Brain microvascular endothelial cell (primary cell): ENCODE results near the gene INSIG2.

Experiments used
- DNase-seq: peaks from one replicate; pipeline ENCODE4 v3.0.0-alpha.2; 2020
- H3K27ac ChIP-seq: fragments of 250-450 bp; sonication (Bioruptor Pico); 2 replicates; pipeline ENCODE4 v1.5.1; 2020; ENCODE audit warnings: mild to moderate bottlenecking, moderate library complexity
- H3K27me3 ChIP-seq: fragments of 250-450 bp; sonication (Bioruptor Pico); replicated peaks from 2 replicates; pipeline ENCODE4 v1.5.1; 2020; ENCODE audit warnings: mild to moderate bottlenecking
- H3K36me3 ChIP-seq: fragments of 250-450 bp; sonication (Bioruptor Pico); replicated peaks from 2 replicates; pipeline ENCODE4 v1.5.1; 2020; ENCODE audit warnings: mild to moderate bottlenecking
- H3K4me3 ChIP-seq: 2 replicates; pipeline ENCODE4 v1.5.1; 2011; ENCODE audit warnings: low read depth, mild to moderate bottlenecking, control low read depth, low read length, moderate library complexity
- CTCF ChIP-seq: IDR thresholded peaks from 2 replicates; pipeline ENCODE4 v1.5.1; 2011; ENCODE audit warnings: low read depth, mild to moderate bottlenecking, moderate library complexity, low read length, control low read depth, inconsistent platforms; ENCODE audit errors: missing control alignments
- in situ Hi-C: cut with HindIII; loops from 2 replicates; pipeline ENCODE4 v1.10.0; 2017; ENCODE audit warnings: low sequenced_read_pairs, low pct_ligation_motif_present

Gene INSIG2

GRCh38 chr2:118055512-118056164 lies 32.6 kb upstream of the INSIG2 start:
- no peaks in the 10 kb centered on the region for H3K36me3 ChIP-seq
- no peaks in the 10 kb centered on the region for H3K27me3 ChIP-seq
- TF ChIP-seq CTCF, result no peak
- DNase-seq, result no peak
- in situ Hi-C loops, result no loop called here
- H3K4me3 ChIP-seq, result no peak overlapping the region
- no peak overlapping the region for H3K27ac ChIP-seq

- no peak for TF ChIP-seq CTCF
- no peaks in the 10 kb centered on the region for H3K36me3 ChIP-seq
- no peak overlapping the region for H3K27ac ChIP-seq
- in situ Hi-C loops, result no loop called here
- H3K27me3 ChIP-seq, result no peaks in the 10 kb centered on the region
- H3K4me3 ChIP-seq, result no peak overlapping the region
- no peak for DNase-seq
Measured at GRCh38 chr2:118056165-118056534, 32.1 kb upstream of the INSIG2 start.

GRCh38 chr2:118056801-118057200 lies 31.5 kb upstream of the INSIG2 start:
- in situ Hi-C loops, result no loop called here
- H3K4me3 ChIP-seq, result no peak overlapping the region
- DNase-seq, result no peak
- H3K27ac ChIP-seq, result no peak overlapping the region
- no peaks in the 10 kb centered on the region for H3K36me3 ChIP-seq
- TF ChIP-seq CTCF, result no peak
- no peaks in the 10 kb centered on the region for H3K27me3 ChIP-seq

- no peak for DNase-seq
- TF ChIP-seq CTCF, result no peak
- H3K36me3 ChIP-seq, result no peaks in the 10 kb centered on the region
- in situ Hi-C loops, result no loop called here
- H3K27ac ChIP-seq, result no peak overlapping the region
- no peaks in the 10 kb centered on the region for H3K27me3 ChIP-seq
- no peak overlapping the region for H3K4me3 ChIP-seq
Measured at GRCh38 chr2:118058951-118059350, 29.3 kb upstream of the INSIG2 start.

- H3K4me3 ChIP-seq, result no peak overlapping the region
- no peaks in the 10 kb centered on the region for H3K27me3 ChIP-seq
- peak; percentile 46 for DNase-seq
- no peak for TF ChIP-seq CTCF
- H3K27ac ChIP-seq, result no peak overlapping the region
- in situ Hi-C loops, result no loop called here
- H3K36me3 ChIP-seq, result no peaks in the 10 kb centered on the region
Measured at GRCh38 chr2:118059919-118060478, 28.3 kb upstream of the INSIG2 start.
